Muscle of back (tissue), 11 donors: Measurements from ENCODE around the gene CHGA. TPM values are rescaled to one million over a fixed set of nuclear protein-coding genes. Genes with fewer than 3 reads are reported as not detected.

Source experiments
- DNase-seq, 3 donors: peaks; one replicate each; pipeline versions ENCODE4 v3.0.0 to v3.0.0-alpha.2; 2013
- polyA plus RNA-seq, 10 donors: library from polyadenylated mRNA; unstranded; fragments of 120-200 nt; gene quantifications; one replicate each; pipeline ENCODE4 v1.2.1, GENCODE V29; 2013; ENCODE audit not compliant: insufficient read length in 10 of 10

The CHGA gene
- polyA plus RNA-seq, 10 donors = 0.22 to 2.1 (median 0.74) TPM; not detected in 6

DNA sequence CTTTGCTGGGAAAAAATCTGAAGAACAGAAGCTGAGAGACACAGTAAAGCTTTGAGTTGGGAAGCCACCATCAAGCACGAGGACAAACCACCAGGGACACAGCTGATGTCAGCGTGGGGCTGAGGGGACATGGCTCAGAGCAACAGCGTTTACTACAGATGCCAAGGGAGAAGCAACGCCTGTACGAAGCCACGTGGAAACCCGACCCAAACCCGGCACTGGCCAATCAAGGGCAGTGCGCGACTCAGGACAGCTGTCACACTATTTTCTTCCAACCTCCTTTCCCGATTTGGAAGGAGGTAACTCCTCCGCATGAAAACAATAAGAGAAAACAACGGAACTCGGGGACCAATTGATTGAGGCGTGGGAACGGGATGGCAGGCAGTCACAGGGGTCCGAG, 20.2 kb upstream of the CHGA start:
- DNase-seq = no peak

GRCh38 chr14:92903359-92903758, 19.6 kb upstream of the CHGA start:
- no peak for DNase-seq

DNA sequence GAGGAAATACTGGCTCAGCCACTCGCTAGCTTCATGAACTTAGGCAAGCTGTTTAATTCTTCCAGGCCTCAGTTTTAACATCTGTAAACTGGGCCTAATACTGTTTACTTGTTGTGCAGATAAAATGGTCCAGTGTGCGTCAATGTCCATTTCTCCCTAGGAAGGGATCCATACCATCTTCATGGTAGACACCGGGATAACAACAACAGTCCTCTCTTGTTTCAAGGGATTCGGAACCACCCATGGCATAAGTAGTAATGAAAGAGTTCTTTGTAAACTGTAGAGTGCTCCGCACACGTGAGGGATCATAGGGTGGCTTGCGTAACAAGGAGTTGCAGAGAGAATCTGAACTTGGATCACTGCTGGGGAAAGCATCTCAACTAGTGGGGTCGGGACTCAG, 17.3 kb upstream of the CHGA start:
- no peak for DNase-seq

DNA sequence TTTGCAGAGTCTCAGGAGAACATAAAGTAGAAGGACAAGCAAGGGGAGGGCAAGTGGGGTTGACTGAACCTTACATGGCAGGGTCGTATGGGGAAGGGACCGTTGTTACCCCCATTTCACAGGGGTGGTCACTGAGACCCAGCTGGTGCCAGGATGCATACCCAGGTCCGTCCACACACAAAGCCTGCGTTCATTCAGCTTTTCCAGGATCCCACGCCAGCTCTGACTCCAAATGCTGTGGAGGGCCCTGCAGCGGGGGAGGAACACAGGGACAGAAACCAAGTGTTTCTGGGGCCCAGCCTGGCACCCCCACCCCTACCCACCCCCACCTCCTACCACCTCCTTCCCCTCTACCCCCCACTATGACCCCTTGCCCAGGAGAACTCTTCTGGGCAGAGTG, 16.5 kb upstream of the CHGA start:
- DNase-seq = no peak

DNA sequence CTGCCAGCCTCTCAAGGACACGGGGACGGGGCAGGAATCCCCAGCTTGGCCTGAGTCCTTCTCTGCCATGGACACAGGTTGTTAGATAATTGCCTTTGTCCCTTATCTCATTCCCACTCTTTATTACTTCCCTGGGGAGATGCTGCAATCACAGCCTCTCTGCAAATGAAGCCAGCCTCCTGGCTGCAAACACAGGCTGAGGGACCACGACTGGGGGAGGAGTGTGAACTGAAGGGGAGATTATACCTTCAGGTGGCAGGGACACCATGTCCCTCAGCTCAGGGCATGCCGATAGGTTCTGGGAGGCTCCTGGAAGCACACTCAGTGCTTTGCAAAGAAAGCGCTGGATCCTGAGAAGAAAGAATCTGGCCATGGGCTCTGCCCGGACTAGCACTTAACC, 16.1 kb upstream of the CHGA start:
- no peak for DNase-seq

- no peak for DNase-seq
Measured at GRCh38 chr14:92907316-92907911, 15.5 kb upstream of the CHGA start.

DNA sequence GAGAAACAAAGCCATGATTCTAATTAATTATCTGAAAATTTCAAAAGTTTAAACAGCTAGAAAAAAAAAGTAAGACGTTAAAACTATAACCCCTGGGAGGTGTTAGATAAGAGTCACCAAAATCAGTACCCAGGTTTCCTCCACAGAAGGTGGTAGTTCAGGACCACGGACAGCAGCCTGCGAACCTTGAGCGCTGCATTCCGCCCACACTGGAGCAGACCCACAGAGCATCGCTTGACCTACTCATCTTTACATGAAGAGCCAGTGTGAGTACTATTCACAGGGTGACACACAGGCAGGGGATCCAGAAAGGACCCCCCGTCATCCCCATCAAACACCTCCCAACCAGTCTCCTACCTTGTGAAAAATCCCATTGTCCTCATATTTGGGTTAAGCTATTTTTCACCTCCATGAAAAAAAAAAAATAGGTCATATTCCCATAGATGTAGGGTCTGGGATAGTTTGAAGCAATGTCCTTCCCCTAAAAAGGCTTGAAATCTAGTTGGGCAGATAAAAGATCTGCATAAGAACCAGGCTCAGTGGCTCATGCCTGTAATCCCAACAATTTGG, 8.8 kb upstream of the CHGA start:
- DNase-seq = peak; percentile 16 to 31 (median 31)

- DNase-seq = no peak
Measured at GRCh38 chr14:92916201-92916600, 6.7 kb upstream of the CHGA start.

- DNase-seq = no peak
Measured at GRCh38 chr14:92917041-92917940, 5.7 kb upstream of the CHGA start.

- no peak for DNase-seq
Measured at GRCh38 chr14:92917956-92918355, 5.0 kb upstream of the CHGA start.

GRCh38 chr14:92920001-92920400, 2.9 kb upstream of the CHGA start:
- no peak for DNase-seq

- no peak for DNase-seq
Measured at GRCh38 chr14:92922155-92922735, 705 bp upstream of the CHGA start.

- DNase-seq = no peak
Measured at GRCh38 chr14:92923744-92924103, 774 bp downstream of the CHGA start.

- no peak for DNase-seq
Measured at GRCh38 chr14:92924247-92924646, 1.3 kb downstream of the CHGA start.

DNA sequence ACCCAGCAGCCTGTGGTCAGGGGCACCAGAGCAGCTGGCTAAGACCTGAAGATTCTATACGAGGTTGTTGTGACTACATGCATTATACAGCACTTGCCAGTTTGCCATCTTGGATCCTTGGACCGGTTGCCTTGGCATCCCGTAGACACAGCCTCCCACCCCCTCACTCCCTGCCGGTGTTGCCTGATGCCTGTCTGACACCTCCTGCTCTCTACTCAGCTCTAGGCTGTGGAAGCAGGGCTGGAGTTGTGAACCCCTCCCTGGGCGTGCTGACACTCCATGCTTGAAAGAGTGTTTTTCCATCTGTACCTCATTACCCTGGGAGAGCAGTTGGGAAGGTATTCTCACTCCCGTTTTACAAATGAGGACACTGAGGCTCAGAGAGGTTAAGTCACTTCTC, 2.5 kb downstream of the CHGA start:
- DNase-seq = no peak

DNA sequence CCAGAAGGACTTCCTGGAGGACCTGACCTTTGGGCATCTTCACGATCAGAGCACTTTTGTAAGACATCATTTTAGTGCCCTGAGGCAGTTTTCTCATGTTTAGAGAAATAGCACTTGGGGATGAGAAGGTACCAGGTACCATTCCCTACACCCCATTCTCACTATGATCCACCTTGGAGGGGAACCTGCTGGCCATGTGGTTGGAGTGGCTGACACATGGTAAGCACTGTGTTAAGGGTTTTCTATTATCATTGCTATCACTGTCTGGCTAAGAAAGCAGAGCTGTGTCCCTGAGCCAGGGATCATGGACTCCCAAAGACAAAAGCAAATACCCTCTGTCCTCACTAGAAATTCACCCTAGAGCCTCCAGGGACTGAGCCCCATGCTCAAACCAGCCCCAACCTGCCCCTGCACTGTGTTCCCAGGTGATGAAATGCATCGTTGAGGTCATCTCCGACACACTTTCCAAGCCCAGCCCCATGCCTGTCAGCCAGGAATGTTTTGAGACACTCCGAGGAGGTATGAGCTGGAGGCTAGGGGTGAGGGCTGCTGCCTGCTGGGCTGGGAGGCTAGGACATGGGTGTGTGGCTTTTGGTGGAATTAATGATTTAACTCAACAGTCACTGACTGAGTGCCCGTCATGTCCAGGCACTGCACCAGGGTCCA, 3.4 kb downstream of the CHGA start:
- DNase-seq = no peak

GRCh38 chr14:92926931-92927330, 4.0 kb downstream of the CHGA start:
- DNase-seq = peak in 1 of 3 donors; percentile 40

DNA sequence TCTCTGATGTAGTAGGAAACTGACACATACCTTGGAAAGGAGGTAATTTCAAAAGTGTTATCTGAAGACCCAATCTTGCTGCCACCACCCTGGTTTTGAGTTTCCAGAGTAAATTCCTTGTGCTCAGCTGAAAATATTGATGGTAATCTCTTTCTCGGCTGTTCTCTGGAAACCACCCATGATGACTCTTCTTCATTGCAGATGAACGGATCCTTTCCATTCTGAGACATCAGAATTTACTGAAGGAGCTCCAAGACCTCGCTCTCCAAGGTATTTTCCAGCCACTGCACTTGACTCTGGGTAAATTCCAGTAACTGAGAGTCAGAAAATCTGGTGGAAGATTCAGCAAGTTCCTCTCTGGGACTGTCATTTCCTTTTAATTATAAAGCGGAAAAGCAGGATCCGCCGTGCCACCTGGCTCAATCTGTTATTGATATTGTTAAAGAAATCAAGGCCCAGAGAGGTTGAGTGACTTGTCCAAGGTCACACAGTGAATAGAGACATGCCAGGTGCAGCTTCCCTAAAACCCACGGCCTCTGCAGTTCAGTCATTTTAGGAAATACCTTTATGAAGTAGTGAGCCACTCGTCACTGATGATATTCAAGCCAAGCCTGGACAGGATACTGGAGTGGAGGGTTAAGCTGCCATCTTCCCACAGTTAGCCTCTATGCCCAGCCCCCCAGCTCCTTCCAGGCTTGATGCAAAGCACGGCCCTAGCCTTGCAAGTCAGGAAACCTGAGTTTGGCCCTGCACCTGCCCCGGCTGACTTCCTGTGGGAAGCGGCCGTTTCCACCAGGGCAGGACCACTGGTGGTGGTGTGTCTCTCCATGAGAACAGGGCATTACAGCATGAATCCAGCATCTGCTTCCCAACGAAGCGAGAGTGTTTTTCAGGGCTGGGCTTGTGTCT, 4.7 kb downstream of the CHGA start:
- DNase-seq = no peak

- no peak for DNase-seq
Measured at GRCh38 chr14:92928258-92928629, 5.3 kb downstream of the CHGA start.

DNA sequence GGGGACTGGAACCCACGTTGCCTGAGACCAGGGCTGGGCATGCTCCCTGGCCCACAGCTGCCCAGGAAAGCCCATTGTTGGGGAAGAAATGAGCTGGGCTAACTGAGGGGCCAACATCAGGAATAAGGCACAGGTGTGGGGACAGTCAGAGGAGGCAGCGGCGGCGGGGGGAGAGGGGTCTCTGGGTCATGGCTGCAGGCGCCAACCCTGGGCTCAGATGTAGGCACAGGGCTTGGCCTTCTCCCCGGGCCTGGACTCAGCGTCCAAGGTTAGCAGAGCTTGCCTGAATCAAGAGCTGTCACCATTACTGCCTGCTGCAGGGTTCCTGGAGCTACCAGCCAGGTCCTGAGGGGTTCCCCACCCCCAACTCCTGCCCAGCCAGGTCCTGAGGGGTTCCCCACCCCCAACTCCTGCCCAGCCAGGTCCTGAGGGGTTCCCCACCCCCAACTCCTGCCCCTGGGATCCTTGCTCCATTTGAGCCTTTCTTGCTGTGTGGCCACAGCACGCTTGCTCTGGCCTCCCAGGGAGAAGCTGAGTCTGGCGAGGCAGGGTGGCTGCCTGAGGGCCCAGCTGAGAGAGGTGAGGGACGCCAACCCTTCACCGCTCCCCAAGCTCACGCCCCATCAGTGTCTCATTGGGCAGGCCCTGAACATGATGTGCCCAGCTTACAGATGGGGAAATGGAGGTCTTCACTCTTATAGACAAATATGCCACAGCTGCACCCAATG, 6.2 kb downstream of the CHGA start:
- DNase-seq = no peak
